Lower leg skin (tissue), 4 donors: Measurements from ENCODE around the gene DZANK1. TPM values are rescaled to one million over a fixed set of nuclear protein-coding genes. Genes with fewer than 3 reads are reported as not detected.
A peak's percentile ranks its signal among the peaks of the same experiment; 100 is the strongest.

Experiments
- DNase-seq, 2 donors: peaks; one replicate each; pipeline ENCODE4 v3.0.0-alpha.2; 2019; ENCODE audit warnings: low spot score in 2 of 2
- H3K4me3 ChIP-seq: fragments of 200-600 bp; sonication (generic); 2 replicates; pipeline ENCODE4 v1.5.1; 2017; ENCODE audit warnings: mild to moderate bottlenecking, low read depth; ENCODE audit not compliant: poor library complexity, severe bottlenecking
- POLR2A ChIP-seq, 2 donors: fragments of 450-650 bp; IDR thresholded peaks; one replicate each; pipeline ENCODE4 v1.6.1; 2016 to 2017; ENCODE audit warnings: antibody characterized with exemption in 2 of 2, mild to moderate bottlenecking in 1 of 2, moderate library complexity in 1 of 2
- WGBS, 2 donors: methylation state at CpG; one replicate each; pipeline ENCODE4 v1.1.5; 2018; 5-methylcytosine and 5-hydroxymethylcytosine counted together
- intact Hi-C: fragments of 100-400 bp; cut with DNase I; formaldehyde crosslinking; loops from one replicate; pipeline ENCODE4 v1.15.0; 2023; ENCODE audit warnings: low total_unique reads
- total RNA-seq, 4 donors: library from RNA; depleted of rRNA; stranded (reverse); fragments of >200 nt; gene quantifications; one replicate each; pipeline ENCODE4 v1.1.0, GENCODE V29; 2016
- TF ChIP-seq, protein P1 (sequence below), 3 donors: fragments of 450-650 bp; IDR thresholded peaks; one replicate each; pipeline ENCODE4 v1.5.1; 2016; ENCODE audit warnings: antibody characterized with exemption in 3 of 3, mild to moderate bottlenecking in 3 of 3, moderate library complexity in 2 of 3

Gene DZANK1
- total RNA-seq, 4 donors from 2014 or later, result 0.53 to 6.1 (median 4.3) TPM

- 2% methylated on average over 31 of the region's 31 CpGs for WGBS, 2 donors
- peak; percentile 77 to 95 for DNase-seq
- peak within 1 kb of the TSS; percentile 60 for H3K4me3 ChIP-seq
- TF ChIP-seq, protein P1, sequence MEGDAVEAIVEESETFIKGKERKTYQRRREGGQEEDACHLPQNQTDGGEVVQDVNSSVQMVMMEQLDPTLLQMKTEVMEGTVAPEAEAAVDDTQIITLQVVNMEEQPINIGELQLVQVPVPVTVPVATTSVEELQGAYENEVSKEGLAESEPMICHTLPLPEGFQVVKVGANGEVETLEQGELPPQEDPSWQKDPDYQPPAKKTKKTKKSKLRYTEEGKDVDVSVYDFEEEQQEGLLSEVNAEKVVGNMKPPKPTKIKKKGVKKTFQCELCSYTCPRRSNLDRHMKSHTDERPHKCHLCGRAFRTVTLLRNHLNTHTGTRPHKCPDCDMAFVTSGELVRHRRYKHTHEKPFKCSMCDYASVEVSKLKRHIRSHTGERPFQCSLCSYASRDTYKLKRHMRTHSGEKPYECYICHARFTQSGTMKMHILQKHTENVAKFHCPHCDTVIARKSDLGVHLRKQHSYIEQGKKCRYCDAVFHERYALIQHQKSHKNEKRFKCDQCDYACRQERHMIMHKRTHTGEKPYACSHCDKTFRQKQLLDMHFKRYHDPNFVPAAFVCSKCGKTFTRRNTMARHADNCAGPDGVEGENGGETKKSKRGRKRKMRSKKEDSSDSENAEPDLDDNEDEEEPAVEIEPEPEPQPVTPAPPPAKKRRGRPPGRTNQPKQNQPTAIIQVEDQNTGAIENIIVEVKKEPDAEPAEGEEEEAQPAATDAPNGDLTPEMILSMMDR (IDR thresholded peaks at IDR 0.05), result no peak
- no peak for TF ChIP-seq POLR2A (IDR thresholded peaks at IDR 0.05)
- intact Hi-C loops, result no loop called here
These were observed 30.1 kb upstream of the DZANK1 start, which contains the start of gene RBBP9 for GRCh38 chr20:18496740-18497592. RBBP9 (minus strand) TSS chr20:18497225; CDS start chr20:18497167, 58 bp downstream.

DNA sequence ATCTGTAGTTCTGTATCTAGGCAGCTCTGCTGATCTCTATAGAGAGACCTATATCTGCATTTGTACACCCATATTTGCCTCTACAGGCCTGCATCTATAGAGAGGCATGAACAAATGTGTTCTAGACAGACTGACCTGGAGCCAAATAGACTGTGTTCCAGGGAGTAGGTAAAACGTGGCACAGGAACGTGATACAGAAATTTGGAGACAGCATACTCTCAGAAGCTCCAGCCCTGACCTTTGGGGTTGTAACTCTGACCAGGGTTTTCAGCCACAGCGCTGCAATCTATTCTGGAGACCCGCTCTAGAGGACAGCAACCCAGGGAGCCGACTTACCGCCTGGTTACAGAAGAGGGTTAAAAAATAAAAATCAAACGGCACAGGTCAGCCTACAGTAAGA lies 29.2 kb upstream of the DZANK1 start:
- TF ChIP-seq POLR2A (IDR thresholded peaks at IDR 0.05), result no peak
- TF ChIP-seq, protein P1 (IDR thresholded peaks at IDR 0.05), result no peak
- DNase-seq, result no peak
- intact Hi-C loops, result no loop called here
- no peak overlapping the region for H3K4me3 ChIP-seq
- WGBS, 2 donors, result 10 to 16% methylated on average over 7 of the region's 7 CpGs

DNA sequence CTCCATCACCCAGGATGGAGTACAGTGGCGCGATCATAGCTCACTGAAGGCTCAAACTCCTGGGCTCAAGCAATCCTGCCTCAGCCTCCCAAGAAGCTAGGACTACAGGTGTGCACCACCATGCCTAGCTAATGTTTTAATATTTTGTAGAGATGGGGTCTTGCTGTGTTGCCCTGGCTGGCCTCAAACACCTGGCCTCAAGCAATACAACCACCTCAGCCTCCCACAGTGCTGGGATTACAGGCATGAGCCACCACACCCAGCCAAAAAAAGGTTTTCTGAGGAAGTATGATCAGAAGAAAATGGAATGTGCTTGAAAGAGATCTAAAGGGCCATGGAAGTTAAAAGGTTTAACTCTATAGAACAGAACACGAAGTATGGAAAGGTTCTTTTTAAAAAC lies 21.5 kb upstream of the DZANK1 start:
- intact Hi-C loops, result no loop called here
- H3K4me3 ChIP-seq, result no peak overlapping the region
- TF ChIP-seq, protein P1 (IDR thresholded peaks at IDR 0.05), result no peak
- no peak for TF ChIP-seq POLR2A (IDR thresholded peaks at IDR 0.05)
- DNase-seq, result no peak
- 95 to 99% methylated on average over 3 of the region's 3 CpGs for WGBS, 2 donors

- DNase-seq, result no peak
- WGBS, 2 donors, result 85 to 97% methylated on average over 4 of the region's 4 CpGs
- no peak for TF ChIP-seq POLR2A (IDR thresholded peaks at IDR 0.05)
- H3K4me3 ChIP-seq, result no peak overlapping the region
- intact Hi-C loops, result no loop called here
These were observed 14.8 kb upstream of the DZANK1 start for GRCh38 chr20:18481596-18481995.

GRCh38 chr20:18477821-18478220 lies 11.0 kb upstream of the DZANK1 start:
- intact Hi-C loops, result no loop called here
- no peak overlapping the region for H3K4me3 ChIP-seq
- TF ChIP-seq POLR2A (IDR thresholded peaks at IDR 0.05), result no peak
- TF ChIP-seq, protein P1 (IDR thresholded peaks at IDR 0.05), result no peak
- 64 to 71% methylated on average over 1 of the region's 1 CpG for WGBS, 2 donors
- no peak for DNase-seq

GRCh38 chr20:18477218-18477617 lies 10.4 kb upstream of the DZANK1 start:
- 89 to 93% methylated on average over 1 of the region's 1 CpG for WGBS, 2 donors
- TF ChIP-seq POLR2A (IDR thresholded peaks at IDR 0.05), result no peak
- TF ChIP-seq, protein P1 (IDR thresholded peaks at IDR 0.05), result no peak
- no peak overlapping the region for H3K4me3 ChIP-seq
- intact Hi-C loops, result no loop called here
- no peak for DNase-seq
